H1 (cell line): ENCODE measurements around the gene TNFRSF11A. TPM values are rescaled to one million over a fixed set of nuclear protein-coding genes. Genes with fewer than 3 reads are reported as not detected.

Source experiments
- CTCF ChIA-PET: fragments of 300-600 bp; sonication (Branson Sonifier 250); formaldehyde crosslinking; loops from one replicate; lab custom pipeline; 2021; ENCODE audit not compliant: partially characterized antibody; lab: Charles Lee
- POLR2A ChIA-PET: fragments of 300-600 bp; sonication (Branson Sonifier 250); formaldehyde crosslinking; loops from one replicate; lab custom pipeline; 2021; ENCODE audit warnings: inconsistent platforms; ENCODE audit not compliant: partially characterized antibody; lab: Charles Lee
- DNase-seq, 2 experiments: peaks; one replicate each; pipeline versions ENCODE4 v3.0.0 to v3.0.0-alpha.2; 2010 to 2022; ENCODE audit warnings: low spot score in 2 of 2, low read depth in 1 of 2, mixed read lengths in 1 of 2
- FAIRE-seq: peaks from 2 replicates; lab custom pipeline; 2011; peaks lifted over from hg19 to GRCh38; lab: Jason Lieb, UNC
- H2AFZ ChIP-seq: 2 replicates; pipeline ENCODE4 v1.8.1; 2012; ENCODE audit warnings: low read length, inconsistent platforms
- H2AK5ac ChIP-seq: 2 replicates; pipeline ENCODE4 v1.6.1; 2013; ENCODE audit warnings: low read depth, low read length
- H2BK120ac ChIP-seq: replicated peaks from 2 replicates; pipeline ENCODE3; 2013; ENCODE audit warnings: low read depth, low read length, inconsistent platforms
- H2BK12ac ChIP-seq: 2 replicates; pipeline ENCODE4 v1.6.1; 2013; ENCODE audit warnings: low read depth, low read length
- H2BK15ac ChIP-seq: 2 replicates; pipeline ENCODE4 v1.6.1; 2013; ENCODE audit warnings: low read length
- H2BK20ac ChIP-seq: 2 replicates; pipeline ENCODE4 v1.6.1; 2013; ENCODE audit warnings: low read length
- H2BK5ac ChIP-seq: 2 replicates; pipeline ENCODE4 v1.6.1; 2013; ENCODE audit warnings: low read depth, low read length
- H3K14ac ChIP-seq: 2 replicates; pipeline ENCODE4 v1.6.1; 2013; ENCODE audit warnings: inconsistent platforms; ENCODE audit not compliant: insufficient read length
- H3K18ac ChIP-seq: 2 replicates; pipeline ENCODE4 v1.6.1; 2013; ENCODE audit warnings: low read length; ENCODE audit errors: extremely low read depth
- H3K23ac ChIP-seq: 2 replicates; pipeline ENCODE4 v1.6.1; 2013; ENCODE audit warnings: inconsistent platforms; ENCODE audit not compliant: insufficient read length
- H3K23me2 ChIP-seq: 2 replicates; pipeline ENCODE4 v1.6.1; 2013; ENCODE audit warnings: low read depth, low read length
- H3K27ac ChIP-seq: 2 replicates; pipeline ENCODE4 v1.6.1; 2011; ENCODE audit warnings: low read depth, low read length, inconsistent platforms
- H3K27me3 ChIP-seq, 4 experiments: replicated peaks in 1 of 4; 1 replicate in 1 of 4; 2 replicates in 3 of 4; pipeline versions ENCODE4 v1.6.1 to v1.8.1; 2011 to 2013; ENCODE audit warnings: low read length in 3 of 4, mild to moderate bottlenecking in 3 of 4, inconsistent platforms in 2 of 4, mixed read lengths in 2 of 4, moderate library complexity in 1 of 4; ENCODE audit not compliant: control insufficient read depth in 3 of 4, insufficient read depth in 3 of 4; ENCODE audit errors: extremely low read depth in 1 of 4
- H3K36me3 ChIP-seq, 4 experiments: 2 replicates each; pipeline versions ENCODE4 v1.6.1 to v1.8.1; 2011 to 2013; ENCODE audit warnings: mild to moderate bottlenecking in 4 of 4, low read length in 3 of 4, moderate library complexity in 2 of 4, control low read depth in 1 of 4, inconsistent platforms in 1 of 4; ENCODE audit not compliant: insufficient read depth in 4 of 4, control insufficient read depth in 2 of 4
- H3K4ac ChIP-seq: replicated peaks from 2 replicates; pipeline ENCODE3; 2013; ENCODE audit warnings: low read length, low read depth, mixed read lengths, inconsistent platforms; ENCODE audit not compliant: insufficient read length
- H3K4me1 ChIP-seq, 4 experiments: replicated peaks in 1 of 4; 1 replicate in 1 of 4; 2 replicates in 3 of 4; pipeline versions ENCODE4 v1.6.1 to v1.8.1; 2011 to 2013; ENCODE audit warnings: low read length in 3 of 4, inconsistent platforms in 2 of 4, mixed read lengths in 1 of 4; ENCODE audit not compliant: insufficient read depth in 4 of 4, control insufficient read depth in 3 of 4
- H3K4me2 ChIP-seq, 2 experiments: 2 replicates each; pipeline versions ENCODE4 v1.6.1 to v1.8.1; 2011 to 2013; ENCODE audit warnings: low read depth in 2 of 2, low read length in 2 of 2, control low read depth in 1 of 2, inconsistent platforms in 1 of 2, mild to moderate bottlenecking in 1 of 2; ENCODE audit not compliant: insufficient read depth in 1 of 2
- H3K4me3 ChIP-seq, 4 experiments: fragments of 200-600, 300-600 bp in 1 of 4; sonication (generic), shearing (Covaris generic), sonication (Bioruptor Twin) in 1 of 4; 2 replicates each; pipeline versions ENCODE4 v1.5.1 to v1.8.1; 2011 to 2016; ENCODE audit warnings: low read length in 4 of 4, low read depth in 3 of 4, control low read depth in 2 of 4, inconsistent platforms in 2 of 4, mild to moderate bottlenecking in 2 of 4, mixed read lengths in 1 of 4, moderate library complexity in 1 of 4; ENCODE audit not compliant: insufficient read depth in 2 of 4; ENCODE audit errors: extremely low read depth in 1 of 4
- H3K56ac ChIP-seq: replicated peaks from 2 replicates; pipeline ENCODE3; 2013; ENCODE audit warnings: low read depth, mild to moderate bottlenecking, mixed read lengths, low read length, inconsistent platforms; ENCODE audit not compliant: insufficient read length
- H3K79me1 ChIP-seq: 2 replicates; pipeline ENCODE4 v1.6.1; 2013; ENCODE audit warnings: low read depth, low read length, control low read depth
- H3K79me2 ChIP-seq, 2 experiments: 2 replicates each; pipeline versions ENCODE4 v1.6.1 to v1.8.1; 2012 to 2013; ENCODE audit warnings: low read length in 2 of 2, mild to moderate bottlenecking in 2 of 2, inconsistent platforms in 1 of 2; ENCODE audit not compliant: insufficient read depth in 2 of 2, control insufficient read depth in 1 of 2
- H3K9ac ChIP-seq, 4 experiments: replicated peaks in 1 of 4; 1 replicate in 1 of 4; 2 replicates in 3 of 4; pipeline versions ENCODE4 v1.6.1 to v1.8.1; 2011 to 2013; ENCODE audit warnings: low read depth in 3 of 4, low read length in 3 of 4, control low read depth in 2 of 4, mild to moderate bottlenecking in 2 of 4, moderate library complexity in 2 of 4, inconsistent platforms in 1 of 4; ENCODE audit errors: extremely low read depth in 1 of 4
- H3K9me3 ChIP-seq, 2 experiments: 2 replicates each; pipeline versions ENCODE4 v1.6.1 to v1.8.1; 2012 to 2013; ENCODE audit warnings: mild to moderate bottlenecking in 2 of 2, moderate library complexity in 2 of 2, control low read depth in 1 of 2, inconsistent platforms in 1 of 2, low read depth in 1 of 2, low read length in 1 of 2, mixed read lengths in 1 of 2; ENCODE audit not compliant: insufficient read depth in 2 of 2
- H4K20me1 ChIP-seq, 2 experiments: replicated peaks in 1 of 2; 2 replicates each; pipeline versions ENCODE3 to v1.8.1; 2011 to 2013; ENCODE audit warnings: inconsistent platforms in 2 of 2, low read length in 2 of 2, mild to moderate bottlenecking in 1 of 2; ENCODE audit not compliant: insufficient read depth in 2 of 2, control insufficient read depth in 1 of 2
- H4K5ac ChIP-seq: 2 replicates; pipeline ENCODE4 v1.6.1; 2013; ENCODE audit warnings: low read length, low read depth, mixed read lengths, inconsistent platforms; ENCODE audit not compliant: insufficient read length
- H4K8ac ChIP-seq: 2 replicates; pipeline ENCODE4 v1.8.0; 2013; ENCODE audit warnings: mild to moderate bottlenecking, moderate library complexity, low read length, inconsistent platforms; ENCODE audit not compliant: insufficient read depth; ENCODE audit errors: extremely low read depth
- H4K91ac ChIP-seq: replicated peaks from 2 replicates; pipeline ENCODE3; 2013; ENCODE audit warnings: low read length, mixed read lengths, inconsistent platforms; ENCODE audit not compliant: insufficient read length
- NANOG ChIP-seq: IDR thresholded peaks from 2 replicates; pipeline ENCODE4 v1.6.1; 2011; ENCODE audit warnings: low read length, low read depth, mild to moderate bottlenecking, inconsistent platforms; ENCODE audit not compliant: insufficient read depth, poor library complexity, severe bottlenecking
- SAP30 ChIP-seq: fragments of 300-600 bp; sonication (generic); IDR thresholded peaks from 2 replicates; pipeline ENCODE4 v1.7.1; 2012; ENCODE audit warnings: low read length, moderate library complexity, mild to moderate bottlenecking, inconsistent platforms; ENCODE audit not compliant: insufficient read depth, insufficient replicate concordance
- SP4 ChIP-seq: IDR thresholded peaks from 2 replicates; pipeline ENCODE4 v1.6.1; 2012; ENCODE audit warnings: low read length, inconsistent platforms
- WGBS, 2 experiments: shearing (Covaris generic) in 1 of 2; methylation state at CpG; one replicate each; pipeline versions ENCODE4 v1.1.6 to v1.1.7; 2013 to 2015; ENCODE audit warnings: low lambda C conversion rate in 2 of 2, mixed read lengths in 2 of 2, inconsistent platforms in 1 of 2, low coverage in 1 of 2, missing lambda C conversion rate in 1 of 2; ENCODE audit not compliant: insufficient replicate concordance in 2 of 2, insufficient coverage in 1 of 2, insufficient read length in 1 of 2; ENCODE audit errors: extremely low coverage in 1 of 2, missing lambda C conversion rate in 1 of 2; 5-methylcytosine and 5-hydroxymethylcytosine counted together
- polyA plus RNA-seq, 7 experiments: library from polyadenylated mRNA; depleted of rRNA in 3 of 7; stranded (reverse) in 5 of 7; unstranded in 2 of 7; fragments of >200 nt in 5 of 7; fragments of 200-250 nt in 2 of 7; gene quantifications; 1 replicate in 5 of 7; 2 replicates in 1 of 7; 4 replicates in 1 of 7; pipeline versions ENCODE4 v1.2.1 to v1.2.3, GENCODE V29; 2011 to 2013; ENCODE audit warnings: missing spikeins in 2 of 7, mixed read lengths in 2 of 7
- total RNA-seq: library from RNA; stranded (reverse); fragmentation: NEBNext Ultra II Directional; extraction: Animal tissue kit (Norgen Biotek cat#: 25700); gene quantifications from 2 replicates; pipeline ENCODE4 v1.2.1, GENCODE V29; 2021

Gene TNFRSF11A
- total and polyA plus RNA-seq, 2 of the 8 experiments (the other 6 are each of a cell fraction or from before 2014, with no cell fraction given) = 8.7 to 10.6 TPM

GRCh38 chr18:62396967-62397366 lies 71.9 kb downstream of the TNFRSF11A start:
- H4K5ac ChIP-seq = no peak overlapping the region
- peaks cover 3 to 6% (median 4%) of the 10 kb centered on the region in 4 experiments; a peak in 4 of 7 replicates for H3K4me1 ChIP-seq
- H3K23ac ChIP-seq = no peak overlapping the region
- H4K91ac ChIP-seq = no peak overlapping the region
- no peak overlapping the region for H2AFZ ChIP-seq
- ChIA-PET CTCF (interaction anchor here (0.6 to 1.2 kb wide), 4 partner anchors 17 to 193 kb away, joined by 3 to 4 read pairs (median 3); no protein-coding TSS in a partner anchor), POLR2A (interaction anchor here (1.1 kb wide), 1 partner anchor 11 kb away, joined by 3 read pairs; no protein-coding TSS in a partner anchor)
- H3K14ac ChIP-seq = no peak overlapping the region
- H3K27ac ChIP-seq = no peak overlapping the region
- no peak overlapping the region for H3K4me3 ChIP-seq
- H3K36me3 ChIP-seq = no peaks in the 10 kb centered on the region
- H3K9ac ChIP-seq = no peak overlapping the region
- H3K56ac ChIP-seq = no peak overlapping the region
- TF ChIP-seq NANOG = no peak
- TF ChIP-seq SAP30 = no peak
- TF ChIP-seq SP4 = no peak
- DNase-seq = no peak
- no peaks in the 10 kb centered on the region for H3K27me3 ChIP-seq
- no peak overlapping the region for H2BK5ac ChIP-seq
- H3K18ac ChIP-seq = no peak overlapping the region
- 90% methylated on average over 3 of the region's 3 CpGs; no CpG with 5 or more reads in 1 of the 2 experiments for WGBS, 2 experiments
- no peak overlapping the region for H2AK5ac ChIP-seq
- no peaks in the 10 kb centered on the region for H4K20me1 ChIP-seq
- H4K8ac ChIP-seq = no peak overlapping the region
- H2BK12ac ChIP-seq = no peak overlapping the region
- H3K79me2 ChIP-seq = no peaks in the 10 kb centered on the region
- no peak overlapping the region for H2BK20ac ChIP-seq
- H3K9me3 ChIP-seq = no peaks in the 10 kb centered on the region
- H3K79me1 ChIP-seq = no peaks in the 10 kb centered on the region
- no peak overlapping the region for H2BK120ac ChIP-seq
- H3K23me2 ChIP-seq = no peaks in the 10 kb centered on the region
- no peak for FAIRE-seq
- no peak overlapping the region for H2BK15ac ChIP-seq
- no peak overlapping the region for H3K4me2 ChIP-seq
- H3K4ac ChIP-seq = no peak overlapping the region
